HG02981 (cell line): ENCODE results near the gene ADGRD2.

ENCODE experiments used
- ATAC-seq: cut with Tn5 transposase; IDR thresholded peaks from one replicate; pipeline ENCODE4 v1.9.1; 2021; ENCODE audit warnings: mild to moderate bottlenecking, moderate library complexity; ENCODE audit not compliant: unreplicated experiment

ADGRD2 gene

DNA sequence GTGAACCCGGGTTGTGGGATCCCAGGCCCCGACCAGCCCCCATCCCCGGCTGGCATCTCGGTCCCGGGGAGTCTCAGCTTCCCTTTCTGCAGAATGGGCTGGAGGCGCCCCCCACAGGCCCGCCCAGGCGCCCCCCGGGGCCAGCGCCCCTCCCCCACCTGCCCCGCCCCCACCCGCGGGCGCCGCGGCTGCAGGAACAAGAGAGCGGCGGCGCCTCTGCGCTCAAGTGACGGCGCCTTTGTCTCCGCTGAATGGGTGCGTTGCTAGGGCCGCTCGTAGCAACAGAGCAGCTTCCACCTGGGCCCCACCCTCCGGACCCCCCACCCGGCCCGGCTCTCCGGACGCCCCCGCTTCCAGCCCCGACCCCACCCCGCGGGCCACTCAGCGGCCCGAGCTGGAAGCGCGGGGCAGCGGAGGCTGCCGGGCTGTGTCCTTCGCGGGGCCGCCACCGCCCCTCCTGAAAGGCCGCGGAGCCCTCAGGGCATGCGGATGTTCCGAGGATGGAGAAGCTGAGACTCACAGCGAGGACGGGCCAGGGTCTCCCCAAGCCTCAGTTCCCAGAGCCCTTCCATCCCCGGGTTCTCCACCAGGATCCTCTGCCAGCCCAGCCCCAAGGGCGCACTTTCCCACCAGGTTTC, 27.5 kb downstream of the ADGRD2 start:
- ATAC-seq, result no peak

GRCh38 chr9:124478354-124478753, 28.1 kb downstream of the ADGRD2 start:
- no peak for ATAC-seq

- no peak for ATAC-seq
These were observed 29.1 kb downstream of the ADGRD2 start for GRCh38 chr9:124479371-124479770.

GRCh38 chr9:124479947-124480620, 29.8 kb downstream of the ADGRD2 start:
- no peak for ATAC-seq

- no peak for ATAC-seq
These were observed 30.4 kb downstream of the ADGRD2 start for GRCh38 chr9:124480621-124480981.

GRCh38 chr9:124481115-124481514, 30.9 kb downstream of the ADGRD2 start:
- no peak for ATAC-seq

- ATAC-seq, result no peak
These were observed 32.3 kb downstream of the ADGRD2 start for GRCh38 chr9:124482431-124483031.

GRCh38 chr9:124483481-124483880, 33.2 kb downstream of the ADGRD2 start:
- no peak for ATAC-seq

DNA sequence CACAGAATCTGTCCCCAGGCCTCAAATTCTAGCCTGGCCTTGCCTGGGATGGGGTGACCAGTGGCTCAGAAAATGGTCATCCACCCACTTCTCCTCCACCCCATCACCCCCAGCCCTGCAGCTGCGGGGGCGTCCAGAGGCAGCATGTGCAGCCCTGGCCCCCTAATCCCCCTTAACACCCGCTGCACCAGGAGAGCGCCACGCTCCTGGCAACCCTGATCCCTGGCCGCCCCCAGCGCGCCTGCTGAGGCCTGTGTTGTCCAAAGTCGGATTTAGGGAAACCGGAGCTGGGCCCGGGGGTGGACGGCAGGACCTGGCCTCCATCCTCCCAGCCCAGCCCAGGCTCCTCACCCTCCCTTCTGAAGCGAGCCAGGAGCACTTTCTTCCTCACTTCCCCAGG, 35.0 kb downstream of the ADGRD2 start:
- no peak for ATAC-seq

DNA sequence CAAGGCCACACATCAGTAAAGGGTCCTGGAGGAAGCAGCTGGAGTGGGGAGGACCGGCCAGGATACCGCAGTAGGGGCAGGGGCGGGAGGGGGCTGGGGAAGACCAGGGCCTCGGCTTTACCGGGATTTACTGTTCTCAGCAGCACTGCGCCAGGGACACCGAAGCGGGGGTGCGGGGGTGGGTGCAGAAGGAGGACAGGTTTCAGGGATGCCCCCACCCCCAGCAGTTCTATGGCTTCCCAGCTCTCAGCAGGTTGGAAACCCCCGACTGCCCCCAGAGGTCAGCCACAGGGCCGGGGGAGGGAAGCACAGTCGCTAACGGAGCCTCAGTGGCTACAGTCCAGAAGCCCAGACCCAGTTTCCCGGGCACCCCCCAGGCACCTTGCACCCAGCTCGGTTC, 35.7 kb downstream of the ADGRD2 start:
- ATAC-seq, result no peak

DNA sequence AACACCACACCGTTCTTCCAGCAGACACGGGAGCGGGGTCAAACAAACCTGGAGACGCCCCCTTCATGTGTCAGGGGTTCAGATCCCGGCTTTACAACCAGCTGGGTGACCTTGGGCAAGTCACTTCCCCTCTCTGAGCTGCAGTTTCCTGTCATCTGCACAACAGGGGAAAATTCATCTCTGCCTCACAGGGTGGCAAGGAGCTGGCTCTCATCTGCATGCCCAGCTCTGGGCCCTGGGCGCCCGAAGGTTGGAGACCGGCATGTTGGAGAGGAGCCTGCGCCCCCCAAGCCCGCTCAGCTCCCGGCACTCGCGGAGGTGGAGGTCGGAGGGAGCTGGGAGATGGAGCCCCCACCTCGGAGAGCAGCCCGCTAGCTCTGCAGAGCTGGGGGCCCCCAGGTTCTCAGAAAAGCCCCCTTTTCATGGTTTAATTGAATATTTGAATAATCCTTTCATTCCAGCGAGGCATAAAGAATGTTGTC, 36.6 kb downstream of the ADGRD2 start:
- no peak for ATAC-seq

DNA sequence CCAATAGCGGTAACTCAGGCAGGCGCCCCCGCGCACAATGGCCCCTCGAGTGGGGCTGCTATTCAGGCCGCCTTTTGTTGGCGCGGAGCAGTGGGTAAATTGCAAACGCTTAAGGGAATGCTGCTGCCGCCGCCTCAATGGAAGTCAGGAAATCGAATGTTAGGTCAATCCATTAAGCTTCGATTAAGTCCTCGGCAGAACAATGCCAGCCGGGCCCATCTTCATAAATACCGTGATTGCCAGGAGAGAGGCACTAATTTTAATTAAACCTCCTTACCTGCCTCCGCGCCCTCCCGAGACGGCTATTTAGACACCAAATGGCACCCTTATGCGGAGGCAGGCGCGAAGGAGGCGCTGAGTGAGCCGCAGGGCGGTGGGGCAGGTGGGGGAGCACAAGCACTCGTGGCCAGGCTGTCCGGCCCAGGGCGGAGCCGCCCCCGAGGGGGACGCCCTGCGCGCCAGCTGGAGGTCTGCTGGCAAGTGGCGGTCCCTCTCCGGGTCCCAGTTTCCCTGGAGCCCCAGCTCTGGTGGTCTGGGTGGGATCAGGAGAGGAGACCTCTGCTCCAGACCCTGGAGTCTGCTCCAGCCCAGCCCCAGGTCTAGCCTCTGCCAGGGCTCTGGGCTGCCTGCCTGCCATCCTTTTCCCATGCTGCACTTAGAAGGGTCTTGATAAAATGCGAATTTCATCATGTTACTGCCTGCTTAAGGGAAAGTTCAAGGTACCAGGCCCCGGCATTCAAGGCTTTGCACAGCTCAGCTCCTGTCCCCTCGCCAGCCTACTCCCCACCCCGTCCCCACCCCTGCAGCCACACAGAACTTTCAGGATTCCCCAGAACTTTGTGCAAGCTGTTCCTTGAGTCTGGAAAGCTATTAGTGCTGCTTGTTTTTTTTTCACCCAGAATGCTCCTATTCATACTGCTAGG, 37.3 kb downstream of the ADGRD2 start:
- no peak for ATAC-seq

DNA sequence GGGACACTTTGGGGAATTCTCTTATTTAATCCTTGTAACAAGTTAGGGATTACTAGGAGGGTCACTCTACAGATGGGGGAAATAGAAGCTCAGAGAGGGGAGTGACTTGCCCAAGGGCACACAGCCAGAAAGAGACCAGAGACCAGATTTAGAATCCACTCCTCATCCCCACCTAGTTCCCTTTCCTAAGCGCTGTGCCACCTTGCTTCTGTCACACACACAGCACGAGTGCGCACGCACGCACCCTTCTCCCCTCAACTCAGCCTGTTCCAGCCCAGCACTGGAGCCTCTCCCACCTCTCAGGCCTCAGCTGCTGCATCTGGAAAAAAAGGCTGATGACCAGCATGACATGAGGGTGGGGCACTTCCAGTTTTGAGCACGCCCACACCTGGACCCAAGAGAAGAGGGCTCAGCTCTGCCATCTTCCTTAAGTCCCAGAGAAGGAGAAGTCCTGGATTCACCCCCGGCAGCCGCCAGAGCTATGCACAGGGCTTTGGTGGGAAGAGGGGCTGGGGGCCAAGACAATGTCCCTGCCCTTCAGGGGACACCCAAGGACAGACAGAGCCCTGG, 38.5 kb downstream of the ADGRD2 start:
- no peak for ATAC-seq

DNA sequence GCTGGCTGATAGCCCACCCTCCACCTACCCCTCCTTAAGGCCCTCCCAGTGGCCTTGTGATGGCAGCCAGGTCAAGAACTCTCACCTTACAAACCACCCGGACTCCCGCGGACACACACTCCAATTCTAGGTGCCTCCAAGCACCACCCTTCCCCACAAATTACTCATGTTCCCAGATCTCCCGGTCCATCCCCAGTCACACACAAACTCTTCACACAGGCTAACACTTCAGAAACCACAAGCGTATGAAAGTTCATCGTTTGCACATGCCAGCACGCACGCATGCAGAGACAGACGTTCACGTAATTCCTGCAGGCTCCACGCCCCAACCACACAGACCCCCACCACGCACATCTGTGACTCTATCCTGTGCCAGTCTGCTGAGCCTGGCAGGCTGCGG, 39.0 kb downstream of the ADGRD2 start:
- no peak for ATAC-seq

DNA sequence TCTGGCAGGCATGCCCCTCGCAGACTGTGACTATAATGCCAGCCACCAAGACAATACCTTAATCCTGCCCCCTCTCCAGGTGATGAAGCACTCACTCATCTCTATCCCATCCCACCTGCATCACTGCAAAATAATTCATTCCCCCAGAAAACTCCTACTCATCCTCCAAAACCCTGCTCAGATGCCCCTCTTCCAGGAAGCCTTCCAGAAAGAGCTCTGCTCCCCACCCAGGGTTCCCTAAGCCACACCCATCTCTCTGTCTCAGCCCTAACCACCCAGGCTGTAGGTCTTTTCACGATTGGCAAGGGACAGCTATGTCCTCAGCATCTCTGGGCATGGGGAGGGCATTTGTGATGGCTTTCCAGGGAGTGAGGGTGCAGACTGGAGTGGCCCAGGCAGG, 39.8 kb downstream of the ADGRD2 start:
- ATAC-seq, result no peak

- ATAC-seq, result no peak
These were observed 41.1 kb downstream of the ADGRD2 start for GRCh38 chr9:124491049-124491975.

DNA sequence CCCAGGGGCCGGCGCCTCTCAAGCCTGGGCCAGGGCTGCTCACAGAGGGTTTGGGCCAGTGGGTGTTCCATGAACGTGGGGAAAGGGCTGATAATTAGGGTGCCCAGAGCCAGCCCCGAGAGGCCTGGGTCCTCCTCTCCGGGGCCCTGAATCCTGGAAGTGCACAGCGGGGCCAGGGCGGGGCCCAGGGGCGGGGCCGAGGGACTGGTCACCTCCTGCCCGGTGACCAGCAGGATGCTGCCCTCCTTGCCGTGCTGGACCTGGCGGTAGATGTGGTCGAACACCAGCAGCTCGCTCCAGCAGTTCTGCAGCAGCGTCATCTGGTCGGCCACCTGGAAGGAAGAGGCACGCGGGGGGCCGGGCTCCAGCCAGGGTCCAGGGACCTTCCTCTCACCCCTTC, 42.6 kb downstream of the ADGRD2 start:
- no peak for ATAC-seq

DNA sequence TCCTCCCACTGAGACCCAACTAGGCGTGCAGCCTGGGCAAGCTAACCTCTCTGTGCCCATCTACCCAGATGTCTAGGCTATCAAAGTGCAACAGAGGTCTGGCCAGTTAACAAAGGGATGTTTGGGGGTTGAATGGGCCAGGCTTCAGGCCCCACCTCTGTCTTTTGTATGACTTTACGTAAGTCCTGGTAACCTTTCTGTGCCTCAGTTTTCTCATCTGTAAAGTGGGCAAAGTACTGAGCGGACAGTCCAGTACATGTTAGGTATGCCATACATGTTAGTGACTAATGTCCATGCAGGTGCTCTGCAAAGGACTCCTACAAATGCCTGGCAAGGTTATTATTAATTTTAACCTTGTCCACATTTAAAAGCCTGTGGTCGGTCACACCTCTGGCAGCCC, 43.0 kb downstream of the ADGRD2 start:
- ATAC-seq, result no peak

- ATAC-seq, result no peak
These were observed 43.7 kb downstream of the ADGRD2 start for GRCh38 chr9:124493794-124494479.
